ENCODE measurements around the gene NWD2.

DNA sequence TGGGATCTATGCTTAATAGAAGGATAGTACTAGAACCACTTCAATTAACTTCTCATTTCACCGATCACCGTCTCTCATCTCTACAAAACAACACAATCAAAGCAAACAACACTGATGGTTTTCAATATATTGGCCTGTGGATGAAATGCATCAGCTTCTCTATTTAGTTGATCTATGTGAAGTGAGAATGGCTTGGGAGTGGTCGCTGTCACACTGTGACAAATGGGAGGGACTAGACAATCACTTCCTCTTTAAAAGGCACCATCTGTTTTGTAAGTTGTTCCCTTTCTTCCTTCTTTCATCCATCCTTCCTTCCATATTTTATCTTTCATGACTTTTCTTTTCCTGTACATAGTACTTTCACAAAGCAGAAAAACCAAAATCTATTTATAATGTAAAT lies 23.9 kb upstream of the NWD2 start:
- TF ChIP-seq EZH2 (IDR thresholded peaks at IDR 0.05; ENCODE audit: low read length): no peak
- TF ChIP-seq, protein P1, sequence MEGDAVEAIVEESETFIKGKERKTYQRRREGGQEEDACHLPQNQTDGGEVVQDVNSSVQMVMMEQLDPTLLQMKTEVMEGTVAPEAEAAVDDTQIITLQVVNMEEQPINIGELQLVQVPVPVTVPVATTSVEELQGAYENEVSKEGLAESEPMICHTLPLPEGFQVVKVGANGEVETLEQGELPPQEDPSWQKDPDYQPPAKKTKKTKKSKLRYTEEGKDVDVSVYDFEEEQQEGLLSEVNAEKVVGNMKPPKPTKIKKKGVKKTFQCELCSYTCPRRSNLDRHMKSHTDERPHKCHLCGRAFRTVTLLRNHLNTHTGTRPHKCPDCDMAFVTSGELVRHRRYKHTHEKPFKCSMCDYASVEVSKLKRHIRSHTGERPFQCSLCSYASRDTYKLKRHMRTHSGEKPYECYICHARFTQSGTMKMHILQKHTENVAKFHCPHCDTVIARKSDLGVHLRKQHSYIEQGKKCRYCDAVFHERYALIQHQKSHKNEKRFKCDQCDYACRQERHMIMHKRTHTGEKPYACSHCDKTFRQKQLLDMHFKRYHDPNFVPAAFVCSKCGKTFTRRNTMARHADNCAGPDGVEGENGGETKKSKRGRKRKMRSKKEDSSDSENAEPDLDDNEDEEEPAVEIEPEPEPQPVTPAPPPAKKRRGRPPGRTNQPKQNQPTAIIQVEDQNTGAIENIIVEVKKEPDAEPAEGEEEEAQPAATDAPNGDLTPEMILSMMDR (optimal IDR thresholded peaks at IDR 0.05 in 1 of 3, IDR thresholded peaks at IDR 0.05 in 1 of 3, conservative IDR thresholded peaks at IDR 0.05 in 1 of 3; ENCODE audit: extremely low read depth in 1 of 3, insufficient read depth in 2 of 3, low read length in 3 of 3): no peak

Measured in keratinocyte (primary cell).